NCI-H1694 (cell line): Measurements from ENCODE around the gene FAM13A.

ENCODE experiments used
- DNase-seq: peaks from one replicate; lab custom pipeline; 2025; lab: John Stamatoyannopoulos, UW

Gene FAM13A

DNA sequence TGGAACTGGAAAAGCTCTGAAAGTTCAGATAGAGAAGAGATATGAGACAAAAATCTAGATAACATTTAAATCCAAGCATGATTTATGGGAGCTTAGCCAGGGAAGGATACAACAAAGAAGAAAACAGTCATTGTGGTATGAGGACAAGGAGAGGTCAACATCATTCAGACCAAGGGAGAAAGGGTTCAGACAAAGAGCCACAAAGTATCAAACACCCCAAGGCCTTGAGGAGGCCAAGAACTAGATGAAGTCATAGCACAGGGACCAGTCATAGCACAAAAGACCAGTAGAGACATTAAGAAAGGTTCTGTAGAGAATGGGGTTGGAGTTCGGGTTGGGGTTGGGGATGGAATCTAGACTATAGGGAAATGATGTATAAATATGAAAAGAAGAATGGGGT lies 282.0 kb downstream of the FAM13A start:
- no peak for DNase-seq

DNA sequence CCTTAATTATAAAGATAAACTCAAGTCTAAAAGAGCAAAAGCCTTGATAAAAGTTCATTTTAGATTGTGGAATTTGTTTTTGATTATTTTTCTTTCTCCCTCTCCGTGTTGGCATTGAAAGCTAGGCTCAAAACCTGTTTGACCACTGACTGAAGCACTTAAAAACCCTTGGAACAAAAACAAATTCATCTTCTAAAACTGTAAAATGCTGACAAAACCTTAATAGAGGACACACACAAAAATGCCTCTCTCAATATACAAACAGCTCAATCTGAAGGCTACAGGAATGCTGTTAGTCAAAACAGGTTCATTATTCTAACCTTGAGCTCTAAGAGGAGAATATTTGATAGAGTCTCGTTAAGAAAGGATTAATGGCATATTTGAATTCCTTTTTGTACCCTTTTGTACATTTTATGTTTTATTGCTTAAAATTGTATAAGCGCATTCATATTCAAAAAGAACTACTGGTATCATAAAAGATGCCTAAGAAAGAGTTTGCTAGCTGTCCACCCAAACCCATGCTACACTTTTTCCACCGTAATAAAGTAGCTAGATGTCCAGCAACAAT lies 285.0 kb downstream of the FAM13A start:
- DNase-seq: no peak

DNA sequence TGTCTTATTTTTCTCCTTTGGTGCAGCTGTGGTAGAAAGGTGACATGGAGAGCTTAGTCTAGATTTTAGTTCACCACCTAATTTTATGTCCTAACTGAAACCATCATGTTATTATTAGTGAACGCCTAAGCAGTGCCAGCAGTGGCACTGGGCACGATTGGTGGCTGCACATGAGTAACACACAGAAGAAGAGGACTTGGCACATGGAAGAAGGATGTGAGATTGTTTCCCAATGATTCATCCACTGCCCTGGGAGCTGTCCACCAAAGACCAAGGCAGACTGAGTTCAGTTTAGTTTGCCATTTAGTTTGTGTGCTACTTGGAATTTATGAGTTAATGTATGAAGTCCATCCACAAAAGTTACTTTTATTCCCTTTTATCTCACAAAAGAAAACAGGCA lies 291.3 kb downstream of the FAM13A start:
- DNase-seq: no peak

DNA sequence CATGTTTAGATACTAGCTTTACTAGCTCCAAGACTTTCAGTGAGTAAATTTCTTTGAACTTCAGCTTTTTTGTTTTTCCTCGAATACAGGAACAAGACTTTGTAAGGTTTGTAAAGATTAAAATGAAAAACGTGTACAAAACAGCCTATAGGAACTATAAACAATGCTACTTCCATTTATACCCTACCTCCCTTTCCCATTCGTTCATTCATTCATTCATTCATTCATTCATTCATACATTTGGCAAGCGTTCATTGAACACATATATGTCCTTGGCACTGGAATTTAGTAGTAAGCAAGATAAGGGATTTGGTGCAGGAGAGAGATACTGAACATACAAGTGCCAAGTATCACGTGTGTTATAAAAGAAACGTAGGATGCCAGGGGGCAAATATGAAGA lies 293.9 kb downstream of the FAM13A start:
- DNase-seq: no peak

DNA sequence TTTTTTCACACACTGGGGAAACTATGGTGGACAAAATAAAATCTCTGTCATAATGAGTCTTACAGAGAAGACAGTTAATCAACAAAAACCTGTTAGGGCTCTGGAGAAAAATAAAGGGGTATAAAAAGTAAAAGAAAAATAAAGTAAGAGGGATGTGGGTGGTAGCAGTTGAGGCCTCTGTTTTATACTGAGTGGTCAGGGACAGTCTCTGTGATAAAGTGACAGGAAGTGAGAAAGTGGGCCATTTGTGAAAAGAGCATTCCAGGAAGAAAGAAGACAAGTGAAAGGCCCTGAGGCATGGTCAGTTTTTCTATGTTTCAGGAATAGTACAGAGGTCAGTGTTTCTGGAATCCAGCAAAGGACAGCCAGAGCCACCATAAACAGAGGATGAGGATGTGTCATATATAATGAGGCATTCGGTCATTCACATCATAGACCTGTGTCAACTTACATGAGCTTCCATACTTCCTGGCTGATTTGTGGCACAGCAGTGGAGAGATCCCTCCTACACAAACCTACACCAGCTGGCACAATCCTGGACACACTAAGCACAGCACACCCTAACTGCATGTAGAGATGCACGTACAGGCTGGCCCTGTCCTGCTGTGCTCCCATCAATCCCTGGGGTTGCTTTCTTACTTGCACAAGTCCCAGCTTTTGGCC lies 295.0 kb downstream of the FAM13A start:
- no peak for DNase-seq

DNA sequence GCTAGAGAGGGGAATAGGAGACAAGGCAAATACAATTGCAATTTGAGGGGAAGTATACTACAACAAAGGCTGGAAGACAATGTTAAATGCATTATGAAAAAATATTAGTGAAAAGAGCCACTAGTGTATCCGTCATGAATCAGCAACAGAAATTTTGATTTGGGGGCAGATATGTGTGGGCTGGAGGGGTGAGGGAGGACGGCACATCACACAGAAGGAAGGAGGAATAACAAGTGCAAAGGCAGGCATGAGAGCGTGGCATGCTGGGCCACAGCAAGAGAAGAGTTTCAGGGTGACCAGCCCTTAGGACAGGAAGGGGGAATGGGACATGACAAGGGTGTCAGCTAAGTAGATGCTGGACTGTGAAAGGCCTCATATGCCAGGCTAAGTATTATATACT lies 295.6 kb downstream of the FAM13A start:
- no peak for DNase-seq

DNA sequence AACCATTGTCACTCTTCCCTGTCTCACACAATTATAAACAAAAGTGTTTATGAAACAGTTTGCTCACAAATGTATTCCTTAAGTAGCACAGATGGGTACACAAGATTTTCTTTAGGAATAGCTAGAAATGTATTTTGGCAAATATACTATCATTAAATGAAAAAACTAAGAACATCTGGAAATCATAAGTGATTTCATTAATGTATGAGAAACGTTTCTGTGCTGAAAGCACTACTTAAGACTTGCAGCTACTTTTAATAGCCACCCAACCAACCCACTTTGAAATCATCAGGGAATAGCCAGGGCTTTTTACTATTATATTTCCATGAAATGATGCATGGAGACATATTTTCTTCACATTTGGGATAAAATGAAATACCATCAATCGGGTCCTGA lies 297.1 kb downstream of the FAM13A start:
- no peak for DNase-seq

DNA sequence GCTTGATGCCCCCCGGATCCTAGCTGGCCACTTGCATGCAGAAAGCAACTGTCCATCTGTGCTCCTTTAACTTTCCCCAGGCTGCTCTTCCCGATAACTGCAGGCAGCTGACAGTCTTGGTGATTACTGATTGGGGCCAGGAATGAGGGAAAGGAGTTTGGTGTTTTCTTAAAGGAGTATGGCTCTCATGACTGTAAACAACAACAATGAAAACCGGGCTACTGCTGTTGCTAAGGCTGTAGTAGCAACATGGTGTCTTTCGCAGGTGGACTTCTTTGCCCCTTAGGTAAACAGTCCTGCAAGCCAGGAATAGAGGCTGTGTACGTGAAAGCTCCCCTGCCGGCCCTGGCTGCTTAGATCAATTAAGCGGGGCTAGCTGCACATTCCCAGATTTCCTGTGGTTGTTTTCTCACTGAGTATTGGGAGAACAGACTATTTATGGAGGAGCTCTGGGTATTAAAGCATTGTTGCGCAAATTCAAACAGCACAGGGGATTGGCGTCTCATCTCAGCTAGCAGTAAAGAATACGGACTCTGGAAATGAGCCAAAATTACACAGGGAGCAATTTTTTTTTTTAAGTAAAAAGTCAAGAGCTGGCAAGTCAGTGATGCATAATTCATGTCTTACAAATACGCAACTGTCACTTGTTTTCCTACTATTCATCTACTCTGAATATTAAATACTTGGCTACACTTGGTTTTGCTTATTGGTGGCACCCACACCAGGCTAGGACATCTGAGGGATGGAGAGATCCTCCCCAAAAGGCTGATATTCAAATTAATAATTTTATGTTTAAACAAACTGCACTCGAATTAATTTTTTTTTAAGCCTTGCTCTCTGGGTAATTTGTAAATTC lies 297.7 kb downstream of the FAM13A start:
- DNase-seq: no peak

DNA sequence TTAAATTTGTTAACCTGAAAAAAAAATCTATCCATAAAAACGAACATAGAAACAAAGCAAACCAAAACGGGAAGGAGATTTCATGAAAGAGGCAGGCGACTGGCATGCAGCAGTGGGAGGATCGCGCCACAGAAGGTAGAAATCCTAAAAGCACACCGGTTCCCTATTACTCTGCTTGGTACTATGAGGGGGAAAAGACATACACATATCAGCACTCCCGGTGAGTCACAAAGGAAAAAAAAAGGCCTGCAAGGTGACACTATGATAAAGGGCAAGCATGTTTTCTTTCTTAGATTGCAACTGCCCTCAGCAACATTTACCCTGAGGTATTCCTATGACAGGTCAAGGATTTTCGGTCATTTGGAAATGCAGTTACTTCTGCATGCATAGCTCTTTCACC lies 298.7 kb downstream of the FAM13A start:
- no peak for DNase-seq

DNA sequence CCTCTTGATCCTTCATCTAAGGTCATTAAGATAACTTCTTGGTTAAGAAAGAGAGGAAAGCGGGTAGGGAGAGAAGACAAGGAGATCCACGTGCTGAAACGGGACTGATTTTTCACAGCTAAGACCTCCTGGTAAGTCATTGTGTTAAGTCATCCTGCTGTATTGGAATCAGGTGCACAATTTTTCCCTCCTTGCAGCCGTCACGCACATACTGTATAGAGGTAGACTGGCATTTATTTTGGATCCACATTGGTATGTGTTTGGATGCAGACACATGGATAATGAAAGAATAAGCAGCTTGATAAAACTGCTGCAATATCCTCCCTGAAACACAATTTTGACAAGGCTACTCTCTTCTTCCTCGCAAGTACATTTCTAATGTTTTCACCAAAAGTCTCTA lies 299.2 kb downstream of the FAM13A start:
- no peak for DNase-seq

DNA sequence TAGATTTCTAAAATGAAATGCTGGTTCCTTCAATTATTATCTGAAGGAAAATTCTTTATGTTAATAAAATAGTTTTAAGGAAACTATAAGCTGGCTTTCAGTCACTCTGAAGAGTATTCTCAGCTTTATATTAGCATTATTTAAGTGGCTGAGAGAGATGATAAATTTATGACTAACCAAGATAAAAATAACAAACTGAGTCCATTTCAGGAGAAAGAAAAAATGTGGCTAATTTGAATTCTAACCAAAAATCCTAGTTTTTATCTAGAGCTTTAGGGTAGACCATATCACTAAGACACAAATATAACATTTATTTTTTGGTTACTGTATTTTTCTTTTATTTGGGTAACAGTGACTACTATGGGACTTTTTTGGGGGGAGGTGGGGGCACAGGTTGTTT lies 299.9 kb downstream of the FAM13A start:
- DNase-seq: no peak

DNA sequence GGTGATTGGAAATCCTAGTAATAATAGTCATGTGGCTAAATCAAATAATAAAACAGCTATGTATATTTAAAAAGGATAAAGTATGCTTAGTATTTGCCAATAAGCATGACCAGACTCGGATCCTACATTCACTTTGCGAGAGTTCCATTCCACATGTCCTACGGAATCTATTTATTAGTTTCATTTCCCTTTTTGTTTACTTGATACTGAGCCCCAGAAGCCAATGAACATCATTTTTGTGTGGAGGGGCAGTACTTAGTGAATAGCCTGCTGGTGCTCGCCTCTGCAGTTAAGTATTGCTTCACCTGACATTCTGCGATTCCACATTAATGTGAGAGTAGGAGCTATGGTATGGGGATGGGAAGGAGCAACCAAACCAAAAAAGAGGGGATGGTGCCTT lies 300.8 kb downstream of the FAM13A start:
- no peak for DNase-seq

DNA sequence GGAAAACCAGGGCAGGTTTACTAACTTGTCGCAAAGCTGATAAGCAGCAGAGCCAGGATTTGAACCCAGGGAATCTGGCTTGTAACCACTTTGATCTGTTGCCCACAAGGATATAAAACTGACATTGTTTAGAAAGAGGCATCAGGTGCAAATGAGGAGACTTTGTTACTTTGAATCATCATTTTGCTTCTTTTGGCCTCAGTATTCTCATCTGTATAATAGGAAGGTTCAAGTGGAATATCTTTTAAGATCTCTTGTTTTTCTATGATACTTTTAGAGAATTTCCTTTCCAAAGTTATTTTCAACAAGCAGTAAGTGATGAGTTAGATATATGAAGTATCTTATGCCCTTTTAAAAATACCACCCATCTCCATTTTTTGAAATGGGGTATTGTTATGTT lies 301.5 kb downstream of the FAM13A start:
- no peak for DNase-seq

DNA sequence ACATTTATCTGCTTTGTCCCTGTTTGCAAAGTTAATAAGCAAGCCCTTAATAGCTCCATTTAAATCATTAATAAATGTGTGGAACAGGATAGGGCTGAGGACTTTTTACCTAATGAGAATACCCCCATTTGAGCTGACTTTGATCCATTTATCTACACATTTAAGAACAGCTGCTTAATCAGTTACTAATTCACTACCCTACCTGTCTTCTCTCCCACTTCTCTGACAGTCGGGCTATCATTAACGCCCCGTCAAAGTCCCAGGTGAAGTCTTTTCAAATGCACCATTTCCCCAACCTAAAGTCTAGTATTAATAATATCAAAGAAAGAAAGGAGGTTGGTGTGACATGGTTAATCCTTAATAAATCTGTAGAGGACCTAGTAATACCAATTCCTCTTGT lies 302.2 kb downstream of the FAM13A start:
- DNase-seq: no peak

DNA sequence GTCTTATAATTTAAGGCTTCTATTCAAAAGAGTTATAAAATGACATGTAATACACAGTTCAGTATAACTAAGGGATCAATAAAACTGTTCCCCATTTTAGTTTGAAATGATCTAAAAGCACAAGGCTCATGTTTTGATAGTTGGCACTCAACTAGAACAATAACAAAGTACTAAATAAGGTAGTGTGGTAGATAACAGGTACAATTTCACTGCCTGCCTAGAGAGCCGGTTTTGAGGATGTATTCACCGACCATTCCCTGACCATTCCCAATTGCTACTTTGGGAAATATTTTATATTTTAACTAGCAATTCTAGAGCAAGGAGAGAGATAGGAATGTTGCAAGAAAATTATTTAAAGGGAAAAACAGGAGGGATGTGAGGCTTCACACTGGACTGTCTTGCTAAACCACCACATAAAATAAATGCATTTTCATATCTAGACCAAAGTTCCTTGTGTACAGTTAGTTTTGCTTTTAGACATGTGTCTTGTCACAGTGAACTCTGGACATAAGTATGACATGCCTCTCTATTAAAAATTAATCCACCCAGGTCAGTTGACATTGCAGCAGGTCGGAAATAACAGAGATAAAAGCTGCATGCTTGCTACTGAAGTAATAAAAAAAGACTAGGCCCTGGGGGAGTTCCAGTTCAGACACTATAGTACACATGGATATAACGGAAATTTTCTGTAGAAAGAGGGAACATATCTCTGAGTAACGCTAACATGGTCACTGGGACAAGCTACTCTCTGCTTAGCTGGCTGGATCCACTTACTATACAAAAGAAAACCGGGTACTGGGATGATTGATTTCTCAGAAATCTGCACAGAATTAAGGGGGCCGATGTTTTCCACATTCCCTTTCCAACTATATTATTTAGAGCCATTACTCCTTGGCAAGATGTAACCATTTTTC lies 303.1 kb downstream of the FAM13A start:
- DNase-seq: no peak

DNA sequence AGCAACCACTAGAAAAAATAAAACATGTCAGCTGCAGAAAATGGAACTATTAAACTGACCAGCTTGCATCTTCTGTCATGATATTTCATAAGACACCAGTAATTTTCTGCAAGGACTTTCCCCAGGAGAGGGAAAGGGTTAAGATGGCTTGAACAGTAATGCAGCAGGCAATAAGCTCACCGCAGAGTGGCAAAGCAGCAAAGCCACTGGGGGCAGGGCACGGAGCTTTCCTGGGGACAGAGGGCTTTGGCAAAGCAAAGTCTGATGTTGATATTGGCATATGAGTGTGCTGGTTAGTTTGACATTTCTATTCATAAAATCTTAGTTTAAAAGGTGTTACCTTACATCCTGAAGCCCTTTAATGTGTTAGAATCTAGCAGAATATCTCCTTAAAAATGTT lies 304.2 kb downstream of the FAM13A start:
- no peak for DNase-seq

DNA sequence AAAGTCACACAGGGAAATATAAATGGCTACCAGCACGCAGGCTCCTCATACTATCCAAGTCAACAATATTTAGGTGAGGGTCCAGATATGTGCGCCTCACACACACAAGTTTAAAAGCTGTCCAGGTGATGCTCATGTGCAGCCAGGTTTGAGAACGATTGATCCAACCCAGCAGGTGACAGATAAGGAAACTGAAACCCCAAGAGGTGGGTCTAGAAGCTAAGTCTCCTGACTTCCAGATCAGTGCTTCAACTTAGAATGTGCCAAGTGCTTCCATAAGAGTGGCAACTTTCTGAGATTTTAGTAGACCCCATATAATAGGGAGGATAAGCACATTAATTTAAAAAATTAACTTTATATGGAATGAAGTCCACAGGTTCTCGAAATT lies 304.9 kb downstream of the FAM13A start:
- DNase-seq: no peak

DNA sequence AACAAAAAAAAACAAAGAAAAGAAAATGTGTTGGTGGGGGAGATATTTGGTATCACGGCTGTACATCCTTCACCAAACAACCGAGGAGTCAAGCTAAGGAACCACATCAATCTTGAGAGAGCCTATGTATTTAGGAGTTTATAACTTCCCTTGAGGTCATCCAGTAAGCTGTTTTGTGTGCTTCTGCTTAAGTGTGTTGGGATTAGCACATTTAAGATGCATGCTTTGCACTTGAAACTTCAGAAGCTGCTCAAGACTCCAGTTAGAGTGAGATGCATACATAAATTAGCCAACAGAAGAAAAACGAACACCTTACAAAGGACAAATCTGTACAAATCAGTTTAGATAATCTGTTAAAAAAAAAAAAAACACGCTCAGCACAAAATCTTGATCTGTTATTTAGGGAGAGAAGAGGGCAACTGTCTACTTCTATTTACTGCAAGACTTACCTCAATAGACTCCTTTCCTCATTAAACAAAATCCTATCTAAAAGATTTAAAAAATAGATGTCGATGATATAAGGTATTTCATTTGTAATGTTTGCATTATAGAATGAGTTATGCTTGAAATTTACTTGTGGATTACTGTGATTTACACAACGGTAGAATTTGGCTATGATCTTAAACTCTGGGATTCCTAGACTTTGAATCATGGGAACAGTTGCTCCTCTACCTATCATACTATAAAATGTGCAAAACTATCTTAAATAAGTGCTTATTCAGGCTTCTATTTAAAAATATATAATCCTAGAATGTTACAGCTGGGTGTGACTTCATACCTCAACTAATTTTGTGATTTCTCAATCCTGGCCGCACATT lies 305.5 kb downstream of the FAM13A start:
- no peak for DNase-seq

DNA sequence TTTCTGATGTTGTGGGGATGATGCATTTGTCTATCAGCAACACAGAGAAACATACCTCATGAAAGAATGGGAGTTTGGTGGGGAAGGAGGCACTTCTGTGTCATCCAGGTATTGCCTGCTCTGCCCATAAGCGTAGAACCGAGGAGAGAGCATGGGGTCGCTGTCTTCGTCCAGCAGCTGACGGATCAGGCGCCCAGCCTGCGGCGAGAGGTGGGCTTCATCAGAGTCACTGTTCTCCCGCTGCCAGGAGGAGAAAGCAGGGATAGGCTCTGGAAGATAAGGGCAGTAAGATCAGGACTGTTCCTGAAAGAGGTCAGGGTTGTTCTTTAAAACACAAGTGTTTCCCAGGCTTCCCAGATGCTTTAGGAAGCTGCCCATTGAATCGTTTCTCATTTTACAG lies 306.6 kb downstream of the FAM13A start:
- DNase-seq: no peak

DNA sequence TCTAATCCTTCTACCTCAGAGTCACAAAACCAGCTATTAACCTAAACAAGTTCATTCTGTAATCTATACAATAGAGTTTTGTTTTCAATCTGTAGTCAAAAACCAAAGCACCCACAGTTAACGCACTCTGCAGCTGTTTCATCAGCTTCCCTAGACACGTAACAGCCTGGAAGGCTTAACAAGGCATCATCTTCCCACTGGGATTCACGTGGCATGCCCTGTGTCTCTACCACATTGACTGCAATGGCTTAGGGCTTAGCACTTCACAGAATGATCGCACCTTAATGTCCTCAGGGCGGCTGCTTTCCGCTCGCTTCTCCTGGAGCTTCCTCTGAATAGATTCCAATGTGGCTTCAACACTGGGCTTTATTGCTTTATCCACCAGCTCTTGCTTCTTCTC lies 309.6 kb downstream of the FAM13A start:
- no peak for DNase-seq

DNA sequence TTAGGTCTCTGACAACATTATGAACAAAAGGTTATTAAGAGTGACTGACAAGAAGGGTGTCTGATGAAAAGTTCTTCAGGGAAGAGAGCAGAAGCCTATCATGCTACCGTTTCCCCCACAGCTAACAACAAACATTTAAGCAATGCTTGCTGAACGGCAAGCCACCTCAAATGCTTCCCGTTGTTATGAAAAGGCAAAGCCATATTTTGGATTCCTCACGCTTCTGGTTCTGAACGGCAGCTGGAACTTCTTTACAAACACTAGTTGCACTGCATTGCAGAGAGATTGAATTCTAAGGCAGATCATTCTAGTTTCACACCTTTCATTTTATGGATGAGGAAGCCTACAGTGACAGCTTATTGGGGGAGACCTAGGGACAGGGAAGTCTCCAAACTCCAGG lies 310.8 kb downstream of the FAM13A start:
- DNase-seq: no peak
